ENCODE data around the gene OR8B4.

OR8B4 gene

DNA sequence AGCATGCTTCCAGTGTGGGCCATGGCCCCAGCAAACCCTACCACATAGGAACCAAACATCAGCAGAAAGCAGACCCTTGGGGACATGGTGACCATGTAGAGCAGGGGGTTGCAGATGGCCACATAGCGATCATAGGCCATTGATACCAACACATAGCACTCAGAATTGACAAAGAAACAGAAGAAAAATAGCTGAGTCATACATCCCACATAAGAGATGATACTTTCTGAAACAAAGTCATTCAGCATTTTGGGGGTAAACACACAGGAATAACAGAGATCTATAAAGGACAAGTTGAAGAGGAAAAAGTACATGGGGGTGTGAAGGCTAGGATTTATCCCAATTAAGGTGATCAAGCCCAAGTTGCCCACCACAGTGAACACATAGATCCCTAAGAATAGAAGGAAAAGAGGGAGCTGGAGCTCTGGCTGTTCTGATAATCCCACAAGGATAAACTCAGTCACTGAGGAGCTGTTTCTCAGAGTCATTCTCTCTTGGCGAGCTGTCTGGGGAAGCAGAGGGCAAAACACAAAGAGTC lies at the start of gene OR8B4:
TSS of gene OR8B4 (minus strand) at position 488 of the 538 bp plus-strand sequence. CDS start at position 488, 0 bp downstream.
- in situ Hi-C loops (cut with HindIII; ENCODE audit: low pct_ligation_motif_present, low sequenced_read_pairs): loop anchor here (25.0 kb wide), 1 partner anchor 163 kb away; no protein-coding TSS in a partner anchor
- Histone ChIP-seq H3K36me3 (replicated peaks) (no peaks in the 10 kb centered on the region), H3K27ac (no peak within 1 kb of the TSS), H3K4me3 (ENCODE audit: low read depth, low read length) (no peak within 1 kb of the TSS), H3K27me3 (replicated peaks) (no peaks in the 10 kb centered on the region)
- no peak for DNase-seq
- no peak for TF ChIP-seq CTCF (IDR thresholded peaks at IDR 0.05; ENCODE audit: low read depth, low read length, missing control alignments)

GRCh38 chr11:124474079-124474478 lies 49.4 kb upstream of the OR8B4 start:
- no peak for TF ChIP-seq CTCF (IDR thresholded peaks at IDR 0.05; ENCODE audit: low read depth, low read length, missing control alignments)
- Histone ChIP-seq H3K4me3 (ENCODE audit: low read depth, low read length) (no peak overlapping the region), H3K27ac (no peak overlapping the region), H3K36me3 (replicated peaks) (no peaks in the 10 kb centered on the region), H3K27me3 (replicated peaks) (no peaks in the 10 kb centered on the region)
- DNase-seq: no peak
- in situ Hi-C loops (cut with HindIII; ENCODE audit: low pct_ligation_motif_present, low sequenced_read_pairs): no loop called here

DNA sequence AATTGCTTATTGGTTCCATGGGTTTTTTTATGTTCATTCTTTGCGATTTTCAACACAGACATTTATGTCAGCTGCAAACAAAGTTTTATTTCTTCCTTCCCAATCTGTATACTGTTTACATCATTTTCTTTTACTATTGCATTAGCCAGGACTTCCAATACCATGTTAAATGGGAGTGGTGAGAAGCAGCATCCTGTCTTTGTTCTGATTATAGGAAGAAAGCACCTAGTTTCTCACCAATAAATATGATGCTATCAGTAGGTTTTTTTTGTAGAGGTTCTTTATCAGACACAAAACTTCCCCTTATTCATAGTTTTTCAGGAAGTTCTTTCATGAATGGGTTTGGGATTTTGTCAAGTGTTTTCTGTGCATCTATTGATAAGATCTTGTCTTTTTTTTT lies 48.8 kb upstream of the OR8B4 start:
- in situ Hi-C loops (cut with HindIII; ENCODE audit: low pct_ligation_motif_present, low sequenced_read_pairs): no loop called here
- Histone ChIP-seq H3K27me3 (replicated peaks) (no peaks in the 10 kb centered on the region), H3K4me3 (ENCODE audit: low read depth, low read length) (no peak overlapping the region), H3K27ac (no peak overlapping the region), H3K36me3 (replicated peaks) (no peaks in the 10 kb centered on the region)
- DNase-seq: no peak
- TF ChIP-seq CTCF (IDR thresholded peaks at IDR 0.05; ENCODE audit: low read depth, low read length, missing control alignments): no peak

GRCh38 chr11:124470561-124471227 lies 46.0 kb upstream of the OR8B4 start:
- in situ Hi-C loops (cut with HindIII; ENCODE audit: low pct_ligation_motif_present, low sequenced_read_pairs): no loop called here
- no peak for DNase-seq
- Histone ChIP-seq H3K27me3 (replicated peaks) (no peaks in the 10 kb centered on the region), H3K27ac (no peak overlapping the region), H3K4me3 (ENCODE audit: low read depth, low read length) (no peak overlapping the region), H3K36me3 (replicated peaks) (no peaks in the 10 kb centered on the region)
- no peak for TF ChIP-seq CTCF (IDR thresholded peaks at IDR 0.05; ENCODE audit: low read depth, low read length, missing control alignments)

DNA sequence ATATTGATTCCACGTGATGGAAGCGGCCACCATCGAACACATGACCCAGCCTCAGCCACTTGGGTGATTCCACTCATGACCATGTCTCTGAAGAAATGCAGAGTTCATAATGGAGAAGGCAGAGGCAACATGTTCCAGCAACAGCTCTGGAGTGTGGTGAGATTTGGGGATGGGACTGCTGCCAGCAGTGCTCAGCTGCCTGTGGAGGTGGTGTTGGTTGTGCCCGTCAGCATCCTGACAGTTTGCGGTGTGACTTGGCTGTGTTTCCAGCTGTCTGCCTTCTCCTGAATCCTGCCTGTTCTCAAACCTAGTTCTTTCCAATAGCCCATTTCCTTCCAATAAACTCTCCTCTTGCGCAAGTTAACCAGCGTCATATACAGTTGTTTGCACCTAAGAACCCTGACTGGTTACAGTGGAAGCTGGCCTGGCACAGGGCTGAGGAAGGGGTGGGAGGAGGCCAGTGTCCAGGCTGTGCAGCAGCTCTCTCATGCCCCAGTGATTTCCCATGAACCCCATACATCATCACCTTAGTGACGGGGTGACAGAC lies 42.8 kb upstream of the OR8B4 start:
- Histone ChIP-seq H3K36me3 (replicated peaks) (no peaks in the 10 kb centered on the region), H3K27me3 (replicated peaks) (no peaks in the 10 kb centered on the region), H3K27ac (no peak overlapping the region), H3K4me3 (ENCODE audit: low read depth, low read length) (no peak overlapping the region)
- in situ Hi-C loops (cut with HindIII; ENCODE audit: low pct_ligation_motif_present, low sequenced_read_pairs): no loop called here
- DNase-seq: no peak
- TF ChIP-seq CTCF (IDR thresholded peaks at IDR 0.05; ENCODE audit: low read depth, low read length, missing control alignments): no peak
